HG03066 (cell line): ENCODE data around the gene CHRNA1.

ENCODE experiments used
- ATAC-seq: cut with Tn5 transposase; IDR thresholded peaks from one replicate; pipeline ENCODE4 v1.9.1; 2021; ENCODE audit warnings: low read depth; ENCODE audit not compliant: unreplicated experiment

CHRNA1 gene

DNA sequence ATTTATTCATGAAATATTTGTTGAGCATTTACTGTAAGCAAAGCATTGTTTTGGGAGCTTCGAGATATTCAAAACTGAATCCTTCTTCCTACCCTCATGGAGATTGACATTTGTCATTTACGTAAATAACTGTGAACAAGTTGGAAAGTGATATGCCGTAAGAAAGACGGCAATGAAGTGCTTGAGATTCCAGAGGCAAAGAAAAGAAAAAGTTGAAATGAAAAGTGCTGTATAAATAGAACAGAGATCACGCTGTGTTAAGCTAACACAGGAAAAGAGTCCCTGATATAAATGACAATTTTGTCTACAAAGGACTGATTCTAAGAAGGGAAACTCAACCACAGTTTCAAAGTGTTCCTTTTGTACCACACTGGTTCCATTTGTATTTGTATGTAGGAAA is 1.8 kb downstream of the CHRNA1 start:
- ATAC-seq, result no peak

- no peak for ATAC-seq
These were observed 2.4 kb downstream of the CHRNA1 start for GRCh38 chr2:174761837-174762236.

- ATAC-seq, result no peak
These were observed 3.3 kb downstream of the CHRNA1 start for GRCh38 chr2:174760845-174761473.

- no peak for ATAC-seq
These were observed 4.7 kb downstream of the CHRNA1 start for GRCh38 chr2:174759381-174760065.

GRCh38 chr2:174756743-174757142 is 7.5 kb downstream of the CHRNA1 start:
- ATAC-seq, result no peak

DNA sequence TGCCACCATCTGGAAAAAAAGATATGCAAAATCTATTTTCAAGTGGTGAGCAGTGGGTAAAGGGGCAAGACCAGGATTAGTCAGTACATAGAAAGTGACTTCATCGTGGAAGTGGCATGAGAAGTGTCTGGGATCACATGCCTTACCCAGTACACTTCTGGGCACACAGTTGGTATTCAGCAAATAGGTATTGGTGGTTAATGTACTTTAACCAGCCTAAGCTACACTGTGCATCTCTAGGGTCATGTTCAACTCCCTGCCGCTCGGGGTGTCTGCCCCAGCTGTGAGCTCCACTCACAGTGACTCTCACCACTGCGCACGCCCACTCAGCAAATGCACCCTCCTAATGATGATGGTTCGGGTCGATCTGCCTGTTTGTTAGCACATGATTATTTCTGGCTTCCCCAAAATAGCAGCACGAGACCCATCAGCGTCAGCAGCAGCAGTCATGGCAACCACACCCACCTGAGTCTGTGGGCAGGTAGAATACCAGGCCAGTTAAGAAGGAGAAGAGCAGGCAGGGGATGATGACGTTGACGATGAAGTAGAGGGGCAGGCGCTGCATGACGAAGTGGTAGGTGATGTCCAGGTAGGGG is 11.1 kb downstream of the CHRNA1 start:
- no peak for ATAC-seq

GRCh38 chr2:174752403-174753037 is 11.8 kb downstream of the CHRNA1 start:
- peak; percentile 80 for ATAC-seq

DNA sequence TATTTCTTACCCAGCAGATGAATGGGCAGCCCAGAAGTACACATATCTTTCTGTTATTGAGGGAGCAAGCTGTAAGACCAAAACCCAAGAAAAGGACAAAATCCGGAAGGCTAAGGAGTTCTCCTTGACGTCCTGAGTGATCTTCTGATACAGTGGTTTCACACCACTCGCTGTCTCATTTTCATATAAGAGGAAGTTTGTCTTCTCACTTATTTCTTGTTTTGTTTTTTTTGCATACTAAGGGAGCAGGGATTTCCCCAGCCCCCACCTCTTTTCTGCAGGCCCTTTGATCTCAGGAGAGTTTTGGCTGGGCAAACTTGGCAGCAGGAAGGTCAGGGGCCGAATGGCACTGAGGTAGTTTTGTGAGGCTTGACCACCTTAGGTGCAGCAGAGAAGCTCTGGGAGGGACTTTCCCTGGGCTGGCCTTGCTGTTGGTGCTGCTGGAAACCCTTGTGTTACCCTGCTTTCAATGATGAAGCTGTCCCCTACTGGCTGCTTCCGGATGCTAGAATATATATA is 13.3 kb downstream of the CHRNA1 start:
- ATAC-seq, result peak; percentile 43

DNA sequence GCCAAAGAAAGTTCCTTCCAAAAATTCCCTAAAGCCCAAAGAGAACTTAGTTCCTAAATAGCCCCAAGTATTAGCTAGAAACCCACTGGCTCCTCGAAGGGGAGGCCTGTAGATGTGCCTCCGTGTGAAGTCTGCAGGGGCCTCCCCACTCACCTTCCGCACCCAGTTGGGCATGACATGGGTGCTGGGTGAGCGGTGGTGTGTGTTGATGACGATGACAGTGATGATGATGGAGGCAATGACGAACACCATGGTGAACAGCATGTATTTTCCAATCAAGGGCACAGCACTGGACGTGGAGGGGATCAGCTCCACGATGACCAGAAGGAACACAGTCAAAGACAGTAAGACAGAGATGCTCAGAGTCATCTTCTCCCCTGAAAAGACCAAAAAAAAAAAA is 14.5 kb downstream of the CHRNA1 start:
- no peak for ATAC-seq

DNA sequence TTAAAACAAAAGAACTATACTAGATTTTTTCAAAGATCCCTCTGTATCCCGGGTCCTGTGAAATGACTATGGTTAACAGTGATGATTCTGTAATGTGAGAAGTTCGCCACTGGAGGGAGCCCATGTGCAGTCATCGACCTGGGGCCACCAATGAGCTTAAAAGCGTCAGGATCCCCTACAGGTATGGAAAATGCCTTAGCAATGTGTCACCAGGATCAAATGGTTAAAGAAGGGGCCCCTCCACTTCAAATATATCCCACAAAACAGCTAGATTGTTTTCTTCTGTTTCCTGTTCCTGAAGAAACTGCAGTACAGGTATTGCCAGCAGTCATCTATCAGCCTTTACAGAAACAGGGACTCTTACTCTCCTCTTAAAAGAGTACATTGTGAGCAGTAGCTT is 15.3 kb downstream of the CHRNA1 start:
- no peak for ATAC-seq

GRCh38 chr2:174745142-174745541 is 19.1 kb downstream of the CHRNA1 start:
- no peak for ATAC-seq

GRCh38 chr2:174744111-174744510 is 20.2 kb downstream of the CHRNA1 start:
- ATAC-seq, result no peak

GRCh38 chr2:174740721-174741120 is 23.6 kb downstream of the CHRNA1 start:
- no peak for ATAC-seq

DNA sequence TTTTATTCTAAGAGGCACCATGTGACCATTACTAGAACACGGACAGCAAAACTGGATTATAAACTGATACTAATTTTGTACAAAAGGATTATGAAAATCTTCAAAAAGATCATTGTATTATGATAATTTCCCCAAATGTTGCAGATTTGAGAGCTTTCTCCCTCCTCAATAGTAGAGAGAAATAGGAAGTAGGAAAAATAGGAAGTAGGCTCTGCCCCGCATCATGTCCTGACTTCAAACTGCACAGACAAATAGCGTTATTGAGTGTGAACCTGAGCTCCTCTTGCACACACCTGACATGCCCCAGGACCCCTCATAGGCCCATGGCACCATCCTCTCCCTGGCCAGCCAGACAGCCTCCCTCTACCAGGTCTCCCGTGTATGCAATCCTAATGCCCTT is 25.4 kb downstream of the CHRNA1 start:
- ATAC-seq, result no peak

DNA sequence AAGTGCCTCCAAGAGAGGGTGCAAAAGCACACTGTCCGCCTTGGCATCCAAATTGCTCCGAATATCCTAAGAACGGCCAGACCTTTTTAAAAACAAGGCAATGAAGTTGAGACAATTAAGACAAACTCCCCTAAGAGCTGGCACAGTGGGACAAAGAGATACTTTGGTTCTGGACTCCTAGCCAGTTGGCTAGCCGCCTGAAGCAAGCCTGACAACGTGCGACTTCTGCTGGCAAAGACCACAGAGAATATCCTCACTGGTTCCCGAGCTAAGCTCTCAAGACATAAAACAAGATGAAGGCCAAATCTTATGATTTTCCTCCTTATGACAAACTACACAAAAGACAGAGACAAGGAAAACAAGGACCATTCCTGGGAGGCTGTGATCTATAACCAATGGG is 32.7 kb downstream of the CHRNA1 start:
- ATAC-seq, result no peak

DNA sequence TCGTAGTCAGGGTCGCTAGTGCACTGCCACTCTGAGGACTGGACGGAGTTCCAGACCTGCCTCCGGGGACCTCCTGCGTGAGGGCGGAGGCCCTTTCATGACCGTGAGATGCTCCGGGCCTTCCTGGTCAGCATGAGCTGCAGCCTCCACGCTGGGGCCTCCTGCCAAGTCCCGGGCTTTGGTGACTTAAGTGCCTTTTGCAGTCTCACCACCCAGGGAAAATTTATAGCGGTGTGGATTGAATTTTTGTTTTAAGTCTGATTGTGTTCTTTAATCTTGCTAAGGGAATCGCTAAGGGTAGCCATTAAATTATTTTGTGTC is 33.6 kb downstream of the CHRNA1 start:
- ATAC-seq, result no peak

- ATAC-seq, result no peak
These were observed 34.2 kb downstream of the CHRNA1 start for GRCh38 chr2:174729797-174730697.

DNA sequence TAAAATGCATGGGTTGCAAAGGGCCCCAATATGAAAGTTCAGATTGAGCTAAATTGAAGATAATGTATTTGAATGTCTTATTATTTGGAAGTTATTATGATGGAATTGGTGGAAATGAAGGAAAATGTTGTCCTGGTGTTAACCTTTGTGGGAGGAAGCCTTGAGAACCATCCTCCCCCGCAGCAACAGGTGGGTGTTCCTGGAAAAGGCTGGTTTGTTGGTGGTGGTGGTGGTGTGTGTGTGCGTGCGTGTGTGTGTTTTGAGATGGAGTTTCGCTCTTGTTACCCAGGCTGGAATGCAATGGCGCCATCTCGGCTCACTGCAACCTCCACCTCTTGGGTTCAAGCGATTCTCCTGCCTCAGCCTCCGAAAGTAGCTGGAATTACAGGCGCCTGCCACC is 36.2 kb downstream of the CHRNA1 start:
- no peak for ATAC-seq

DNA sequence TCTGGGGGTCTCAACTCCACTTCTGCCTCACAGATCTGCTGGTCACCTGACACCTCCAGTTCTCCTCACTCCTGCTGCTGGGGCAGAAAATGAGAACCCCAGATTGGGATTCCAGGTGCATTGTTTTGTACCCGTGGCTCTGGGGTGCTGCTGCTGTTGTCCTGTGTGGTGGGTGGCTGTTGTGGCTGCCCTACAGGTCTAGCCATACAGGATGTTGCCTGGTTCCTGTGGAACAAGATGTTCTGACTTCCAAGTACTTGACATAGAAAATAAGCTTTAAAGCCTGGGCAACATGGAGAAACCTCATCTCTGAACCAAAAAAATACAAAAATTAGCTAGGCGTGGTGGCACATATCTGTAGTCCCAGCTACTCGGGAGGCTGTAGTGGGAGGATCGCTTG is 38.1 kb downstream of the CHRNA1 start:
- ATAC-seq, result no peak

- ATAC-seq, result no peak
These were observed 41.2 kb downstream of the CHRNA1 start for GRCh38 chr2:174722942-174723592.
